COLO668 (cell line): ENCODE data around the gene C1orf174.

Experiments
- DNase-seq: peaks from one replicate; lab custom pipeline; 2025; ENCODE audit not compliant: unreplicated experiment; lab: John Stamatoyannopoulos, UW

C1orf174 gene

GRCh38 chr1:3841491-3841890 is 58.6 kb downstream of the C1orf174 start:
- DNase-seq, result no peak
